Measurements from ENCODE around the gene OSGEP. TPM values are rescaled to one million over a fixed set of nuclear protein-coding genes. Genes with fewer than 3 reads are reported as not detected.
A peak's percentile ranks its signal among the peaks of the same experiment; 100 is the strongest.

The OSGEP gene
- total RNA-seq, 2 donors from 2014 or later: 44.3 to 50.7 TPM

GRCh38 chr14:20434701-20435581 is 19.7 kb downstream of the OSGEP start:
- Histone ChIP-seq H3K27ac (ENCODE audit: low read depth, low read length) (no peak overlapping the region), H3K9me3 (ENCODE audit: control insufficient read depth, low read length) (no peaks in the 10 kb centered on the region), H3K36me3 (ENCODE audit: control insufficient read depth, insufficient read depth, low read length) (no peaks in the 10 kb centered on the region), H3K4me3 (ENCODE audit: low read length) (no peak overlapping the region), H3K4me1 (ENCODE audit: control insufficient read depth, insufficient read depth, low read length) (no peaks in the 10 kb centered on the region), H3K9ac (ENCODE audit: extremely low read depth, low read length, poor library complexity, severe bottlenecking) (no peak overlapping the region), H3K27me3 (ENCODE audit: control insufficient read depth, insufficient read depth, low read length, poor library complexity, severe bottlenecking) (no peaks in the 10 kb centered on the region)
- H3K27ac Mint-ChIP-seq: no peak overlapping the region
- H3K9me3 Mint-ChIP-seq: no peaks in the 10 kb centered on the region
- WGBS, 2 experiments (ENCODE audit: insufficient coverage in 1 of 2, insufficient read length in 1 of 2): 92% methylated on average over 20 to 44 of the region's 44 CpGs
- H3K27me3 Mint-ChIP-seq (ENCODE audit: insufficient read depth): peaks cover 12% of the 10 kb centered on the region
- H3K4me1 Mint-ChIP-seq: peaks cover 6% of the 10 kb centered on the region
- H3K4me3 Mint-ChIP-seq: peak overlapping the region; percentile 37
- H3K36me3 Mint-ChIP-seq (ENCODE audit: low read depth): no peaks in the 10 kb centered on the region
- TF ChIP-seq CTCF (conservative IDR thresholded peaks at IDR 0.05): no peak
- DNase-seq: no peak

GRCh38 chr14:20429801-20430669 is 24.6 kb downstream of the OSGEP start:
- H3K4me3 Mint-ChIP-seq: no peak overlapping the region
- no peaks in the 10 kb centered on the region for H3K9me3 ChIP-seq (ENCODE audit: control insufficient read depth, low read length)
- no peaks in the 10 kb centered on the region for H3K36me3 Mint-ChIP-seq (ENCODE audit: low read depth)
- no peak overlapping the region for H3K27ac Mint-ChIP-seq
- TF ChIP-seq CTCF (conservative IDR thresholded peaks at IDR 0.05): no peak
- H3K36me3 ChIP-seq (ENCODE audit: control insufficient read depth, insufficient read depth, low read length): no peaks in the 10 kb centered on the region
- H3K9ac ChIP-seq (ENCODE audit: extremely low read depth, low read length, poor library complexity, severe bottlenecking): no peak overlapping the region
- H3K4me1 ChIP-seq (ENCODE audit: control insufficient read depth, insufficient read depth, low read length): no peaks in the 10 kb centered on the region
- H3K4me3 ChIP-seq (ENCODE audit: low read length): no peak overlapping the region
- H3K9me3 Mint-ChIP-seq: no peaks in the 10 kb centered on the region
- peaks cover 8% of the 10 kb centered on the region for H3K4me1 Mint-ChIP-seq
- H3K27me3 ChIP-seq (ENCODE audit: control insufficient read depth, insufficient read depth, low read length, poor library complexity, severe bottlenecking): no peaks in the 10 kb centered on the region
- H3K27me3 Mint-ChIP-seq (ENCODE audit: insufficient read depth): no peaks in the 10 kb centered on the region
- no peak overlapping the region for H3K27ac ChIP-seq (ENCODE audit: low read depth, low read length)
- WGBS, 2 experiments (ENCODE audit: insufficient coverage in 1 of 2, insufficient read length in 1 of 2): 88 to 93% methylated on average over 16 to 30 of the region's 30 CpGs
- DNase-seq: no peak

GRCh38 chr14:20428802-20429201 is 25.8 kb downstream of the OSGEP start:
- 61 to 77% methylated on average over 3 to 5 of the region's 5 CpGs for WGBS, 2 experiments (ENCODE audit: insufficient coverage in 1 of 2, insufficient read length in 1 of 2)
- Histone ChIP-seq H3K36me3 (ENCODE audit: control insufficient read depth, insufficient read depth, low read length) (no peaks in the 10 kb centered on the region), H3K27ac (ENCODE audit: low read depth, low read length) (no peak overlapping the region), H3K9me3 (ENCODE audit: control insufficient read depth, low read length) (no peaks in the 10 kb centered on the region), H3K4me1 (ENCODE audit: control insufficient read depth, insufficient read depth, low read length) (no peaks in the 10 kb centered on the region), H3K9ac (ENCODE audit: extremely low read depth, low read length, poor library complexity, severe bottlenecking) (no peak overlapping the region), H3K27me3 (ENCODE audit: control insufficient read depth, insufficient read depth, low read length, poor library complexity, severe bottlenecking) (no peaks in the 10 kb centered on the region), H3K4me3 (ENCODE audit: low read length) (no peak overlapping the region)
- no peak for TF ChIP-seq CTCF (conservative IDR thresholded peaks at IDR 0.05)
- Mint-ChIP-seq H3K36me3 (ENCODE audit: low read depth) (no peaks in the 10 kb centered on the region), H3K9me3 (no peaks in the 10 kb centered on the region), H3K27ac (no peak overlapping the region), H3K4me3 (no peak overlapping the region), H3K4me1 (peaks cover 8% of the 10 kb centered on the region), H3K27me3 (ENCODE audit: insufficient read depth) (no peaks in the 10 kb centered on the region)
- DNase-seq: no peak
